HG03095 (cell line): ENCODE results near the gene TMEM87B.
"Not testable (repeated sequence)": the region's sequence is repeated elsewhere in the genome, so short reads cannot be mapped to it uniquely, and the experiment has no call there.

Experiments used
- ATAC-seq: cut with Tn5 transposase; IDR thresholded peaks from one replicate; pipeline ENCODE4 v1.9.1; 2021; ENCODE audit warnings: moderate library complexity; ENCODE audit not compliant: unreplicated experiment

Gene TMEM87B

DNA sequence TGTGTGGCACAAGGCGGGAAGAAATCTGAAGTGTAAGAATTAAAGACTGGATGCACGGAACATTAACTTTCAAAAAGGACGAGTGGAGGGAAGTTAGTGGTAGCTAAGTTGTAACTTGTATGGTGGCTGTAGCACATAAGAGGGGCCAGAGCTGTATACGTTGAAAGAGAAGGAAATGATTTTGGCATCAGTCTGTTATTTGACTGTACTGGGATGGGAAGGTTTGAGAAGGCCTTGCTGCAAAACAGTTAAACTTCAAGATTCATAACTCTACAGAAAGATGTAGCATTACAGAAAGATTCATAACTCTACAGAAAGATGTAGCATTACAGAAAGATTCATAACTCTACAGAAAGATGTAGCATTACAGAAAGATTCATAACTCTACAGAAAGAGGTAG is 58.3 kb downstream of the TMEM87B start:
- ATAC-seq = not testable (repeated sequence)

DNA sequence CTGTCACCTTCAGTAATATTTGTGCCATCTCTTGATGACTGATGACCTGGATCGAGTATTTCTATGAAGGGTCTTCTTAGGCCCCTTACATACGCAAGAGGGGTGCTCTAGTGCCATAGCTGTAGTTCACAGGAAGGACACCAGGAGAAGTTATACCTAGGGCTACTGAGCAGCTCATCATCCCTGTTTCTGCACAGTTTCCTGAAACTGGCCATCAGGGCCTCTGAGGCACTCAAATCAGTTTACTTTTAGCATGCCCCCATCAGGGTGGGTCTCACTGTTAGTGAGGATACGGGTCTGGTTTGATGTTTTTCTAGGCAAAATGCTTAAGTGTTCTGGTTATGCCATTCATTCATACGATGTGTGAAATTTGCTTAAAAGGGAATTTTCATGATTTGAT is 63.1 kb downstream of the TMEM87B start:
- no peak for ATAC-seq

DNA sequence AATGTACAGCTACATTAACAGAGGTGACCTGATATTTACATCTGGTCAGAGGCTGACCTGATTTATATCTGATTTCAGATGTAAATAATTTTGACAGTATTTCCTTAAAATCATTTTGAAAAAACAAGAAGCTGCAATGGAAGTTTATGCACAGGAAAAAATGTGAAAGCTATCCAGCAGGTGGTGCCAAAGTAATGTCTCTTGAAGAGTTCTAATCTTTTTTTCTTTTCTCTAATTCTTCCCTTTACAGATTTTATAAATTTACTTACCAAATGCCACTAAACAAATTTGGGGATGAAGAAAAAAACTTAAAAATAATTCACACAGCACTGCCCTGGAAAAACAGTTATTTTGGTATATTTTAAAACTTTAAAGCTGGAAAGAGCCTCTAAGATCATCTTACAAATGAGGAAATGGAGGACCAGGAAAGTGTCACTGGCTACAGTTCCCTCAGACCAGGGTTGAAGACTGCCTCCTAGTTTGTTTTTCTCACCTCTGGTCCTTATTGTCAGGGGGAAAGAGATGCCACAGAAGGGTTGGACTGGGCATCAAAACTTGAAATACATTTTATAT is 66.7 kb downstream of the TMEM87B start:
- ATAC-seq = no peak

DNA sequence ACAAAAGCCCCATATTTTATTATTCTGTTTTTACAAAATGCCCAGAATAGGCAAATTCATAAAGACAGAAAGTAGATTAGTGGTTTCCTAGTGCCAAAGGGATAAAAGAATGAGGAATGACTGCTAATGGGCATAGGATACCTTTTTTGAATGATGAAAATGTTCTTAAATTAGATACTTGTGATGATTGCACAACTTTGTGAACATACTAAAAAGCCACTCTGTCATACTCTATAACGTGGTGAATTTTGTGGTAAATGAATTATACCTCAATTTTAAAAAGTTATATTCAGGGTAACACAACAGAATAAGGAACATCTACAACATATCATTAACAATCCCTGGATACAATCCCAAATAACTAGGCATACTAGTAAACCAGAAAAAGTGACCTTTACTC is 74.0 kb downstream of the TMEM87B start:
- no peak for ATAC-seq

DNA sequence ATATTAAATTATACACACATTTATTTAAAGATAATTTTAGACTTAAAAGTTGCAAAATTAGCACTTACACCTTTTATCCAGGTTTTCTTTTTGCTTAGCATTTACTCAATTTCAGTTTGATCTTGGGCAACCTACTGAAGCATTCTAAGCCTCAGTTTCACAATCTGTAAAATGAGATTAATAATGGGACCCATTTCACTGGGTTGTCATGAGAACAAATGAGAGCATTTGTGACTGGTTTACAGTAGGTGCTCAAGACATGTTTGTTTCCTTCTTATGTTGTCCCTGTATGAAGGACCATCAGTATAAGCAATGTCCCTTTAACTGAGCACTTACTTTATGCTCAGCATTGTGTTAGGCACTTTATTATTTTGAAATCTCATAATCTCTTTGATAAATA is 78.3 kb downstream of the TMEM87B start:
- ATAC-seq = no peak

DNA sequence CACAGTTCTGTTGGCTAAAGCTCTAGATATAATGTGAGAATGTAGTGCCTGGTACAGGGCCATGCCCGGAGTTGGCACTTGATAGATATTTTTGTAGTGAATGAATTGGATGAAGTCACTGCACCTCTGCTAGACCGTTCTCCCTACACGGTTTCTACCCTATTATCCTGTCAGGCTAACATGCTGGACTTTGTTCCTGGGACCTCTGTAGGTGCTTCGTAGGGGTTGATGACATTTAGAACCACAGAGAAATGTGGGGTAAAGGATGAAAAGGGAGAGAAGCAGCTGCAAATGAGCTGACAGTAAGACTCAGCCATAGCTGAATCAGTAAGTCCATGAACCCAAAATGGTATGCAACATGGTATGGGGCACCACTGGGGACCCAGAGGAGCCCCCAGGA is 79.1 kb downstream of the TMEM87B start:
- no peak for ATAC-seq

DNA sequence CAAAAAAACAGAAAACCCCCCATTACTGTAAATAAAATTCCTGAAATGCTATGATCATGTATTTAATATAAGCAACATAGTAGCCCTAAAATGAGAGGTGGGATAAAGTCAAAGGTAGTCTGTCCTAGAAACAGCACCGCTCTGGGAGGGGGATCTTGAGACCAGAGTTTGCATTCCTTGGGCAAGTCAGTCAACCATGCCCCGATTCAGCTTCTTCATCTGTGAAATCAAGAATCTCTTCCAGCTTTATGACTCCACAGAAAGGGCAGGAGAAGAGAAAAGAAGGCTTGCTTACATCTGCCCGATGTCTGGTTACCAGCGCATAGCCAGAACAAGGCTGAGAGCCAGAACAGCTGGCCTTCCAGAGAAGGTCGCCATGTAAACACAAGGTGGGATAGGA is 81.0 kb downstream of the TMEM87B start:
- ATAC-seq = no peak

DNA sequence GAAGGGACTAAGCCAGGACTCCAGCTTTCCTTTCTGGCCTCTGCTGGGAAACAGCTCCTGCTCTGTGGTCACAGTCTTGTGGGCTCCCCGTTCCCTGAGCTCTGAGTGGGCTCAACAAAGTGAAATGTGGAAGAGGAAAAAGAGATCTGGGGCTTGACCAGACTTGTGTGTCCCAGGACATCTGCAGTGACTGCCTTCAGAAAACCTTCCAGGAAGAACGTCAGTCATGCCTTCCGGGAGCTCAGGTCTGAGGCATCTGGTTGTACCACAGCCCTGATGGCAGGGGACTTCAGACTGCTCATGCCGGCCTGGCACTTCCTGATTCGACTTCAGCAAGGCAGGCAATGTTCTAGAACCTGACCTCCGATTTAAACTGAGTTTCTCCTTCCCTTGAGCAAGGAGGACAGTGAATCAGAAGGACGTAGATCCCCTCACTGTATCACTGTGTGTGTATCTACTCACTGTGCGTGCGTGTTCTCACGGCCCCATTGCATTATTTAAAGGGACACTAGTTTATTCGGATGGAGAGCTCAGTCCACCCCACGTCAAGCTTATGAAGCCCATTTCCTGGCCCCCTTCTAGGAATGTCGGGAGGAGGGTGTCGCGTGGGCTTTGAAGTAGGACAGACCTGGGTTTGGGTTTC is 82.6 kb downstream of the TMEM87B start:
- no peak for ATAC-seq

DNA sequence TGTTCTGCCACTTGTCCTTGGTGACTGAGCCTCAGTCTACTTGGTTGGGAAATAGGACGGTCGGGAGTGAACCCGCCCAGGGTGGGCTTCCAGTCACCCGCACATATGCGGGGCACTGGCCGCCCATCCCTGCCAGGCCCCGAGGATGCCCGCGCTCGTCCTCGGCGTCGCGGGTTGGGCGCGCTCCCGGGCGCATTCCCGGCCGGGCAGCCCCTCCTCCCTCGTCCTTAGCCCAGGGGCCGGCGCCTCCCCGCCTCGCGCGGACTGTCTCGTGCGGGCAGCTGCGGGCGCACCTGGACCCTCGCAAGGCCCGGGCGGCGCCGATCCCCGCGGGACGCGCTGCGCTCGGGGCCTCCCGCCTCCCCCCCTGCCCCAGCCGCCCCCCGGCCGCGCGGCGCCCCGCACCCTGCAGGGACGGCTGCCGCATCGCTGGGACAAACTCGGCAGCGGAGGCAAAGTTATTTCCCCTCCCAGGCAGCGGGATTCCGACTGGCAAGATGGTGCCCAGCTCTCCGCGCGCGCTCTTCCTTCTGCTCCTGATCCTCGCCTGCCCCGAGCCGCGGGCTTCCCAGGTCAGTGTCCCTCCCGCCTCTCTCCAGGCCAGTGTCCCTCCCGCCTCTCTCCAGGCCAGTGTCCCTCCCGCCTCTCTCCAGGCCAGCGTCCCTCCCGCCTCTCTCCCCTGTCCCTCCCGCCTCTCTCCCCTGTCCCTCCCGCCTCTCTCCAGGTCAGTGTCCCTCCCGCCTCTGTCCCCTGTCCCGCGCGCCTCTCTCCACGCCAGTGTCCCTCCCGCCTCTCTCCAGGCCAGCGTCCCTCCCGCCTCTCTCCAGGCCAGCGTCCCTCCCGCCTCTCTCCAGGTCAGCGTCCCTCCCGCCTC is 83.3 kb downstream of the TMEM87B start, which contains the start of gene FBLN7:
Gene FBLN7 (plus strand): TSS at position 227 of the 874 bp plus-strand sequence. CDS start 271 bp downstream, at position 498.
- no peak for ATAC-seq

DNA sequence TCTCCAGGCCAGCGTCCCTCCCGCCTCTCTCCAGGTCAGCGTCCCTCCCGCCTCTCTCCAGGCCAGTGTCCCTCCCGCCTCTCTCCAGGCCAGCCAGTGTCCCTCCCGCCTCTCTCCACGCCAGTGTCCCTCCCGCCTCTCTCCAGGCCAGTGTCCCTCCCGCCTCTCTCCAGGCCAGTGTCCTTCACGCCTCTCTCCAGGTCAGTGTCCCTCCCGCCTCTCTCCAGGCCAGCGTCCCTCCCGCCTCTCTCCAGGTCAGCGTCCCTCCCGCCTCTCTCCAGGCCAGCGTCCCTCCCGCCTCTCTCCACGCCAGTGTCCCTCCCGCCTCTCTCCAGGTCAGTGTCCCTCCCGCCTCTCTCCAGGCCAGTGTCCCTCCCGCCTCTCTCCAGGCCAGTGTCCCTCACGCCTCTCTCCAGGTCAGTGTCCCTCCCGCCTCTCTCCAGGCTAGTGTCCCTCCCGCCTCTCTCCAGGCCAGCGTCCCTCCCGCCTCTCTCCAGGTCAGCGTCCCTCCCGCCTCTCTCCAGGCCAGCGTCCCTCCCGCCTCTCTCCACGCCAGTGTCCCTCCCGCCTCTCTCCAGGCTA is 84.1 kb downstream of the TMEM87B start:
- not testable (repeated sequence) for ATAC-seq

DNA sequence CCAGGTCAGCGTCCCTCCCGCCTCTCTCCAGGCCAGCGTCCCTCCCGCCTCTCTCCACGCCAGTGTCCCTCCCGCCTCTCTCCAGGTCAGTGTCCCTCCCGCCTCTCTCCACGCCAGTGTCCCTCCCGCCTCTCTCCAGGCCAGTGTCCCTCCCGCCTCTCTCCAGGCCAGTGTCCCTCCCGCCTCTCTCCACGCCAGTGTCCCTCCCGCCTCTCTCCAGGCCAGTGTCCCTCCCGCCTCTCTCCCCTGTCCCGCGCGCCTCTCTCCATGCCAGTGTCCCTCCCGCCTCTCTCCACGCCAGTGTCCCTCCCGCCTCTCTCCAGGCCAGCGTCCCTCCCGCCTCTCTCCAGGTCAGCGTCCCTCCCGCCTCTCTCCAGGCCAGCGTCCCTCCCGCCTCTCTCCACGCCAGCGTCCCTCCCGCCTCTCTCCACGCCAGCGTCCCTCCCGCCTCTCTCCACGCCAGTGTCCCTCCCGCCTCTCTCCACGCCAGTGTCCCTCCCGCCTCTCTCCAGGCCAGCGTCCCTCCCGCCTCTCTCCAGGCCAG is 84.7 kb downstream of the TMEM87B start:
- not testable (repeated sequence) for ATAC-seq

DNA sequence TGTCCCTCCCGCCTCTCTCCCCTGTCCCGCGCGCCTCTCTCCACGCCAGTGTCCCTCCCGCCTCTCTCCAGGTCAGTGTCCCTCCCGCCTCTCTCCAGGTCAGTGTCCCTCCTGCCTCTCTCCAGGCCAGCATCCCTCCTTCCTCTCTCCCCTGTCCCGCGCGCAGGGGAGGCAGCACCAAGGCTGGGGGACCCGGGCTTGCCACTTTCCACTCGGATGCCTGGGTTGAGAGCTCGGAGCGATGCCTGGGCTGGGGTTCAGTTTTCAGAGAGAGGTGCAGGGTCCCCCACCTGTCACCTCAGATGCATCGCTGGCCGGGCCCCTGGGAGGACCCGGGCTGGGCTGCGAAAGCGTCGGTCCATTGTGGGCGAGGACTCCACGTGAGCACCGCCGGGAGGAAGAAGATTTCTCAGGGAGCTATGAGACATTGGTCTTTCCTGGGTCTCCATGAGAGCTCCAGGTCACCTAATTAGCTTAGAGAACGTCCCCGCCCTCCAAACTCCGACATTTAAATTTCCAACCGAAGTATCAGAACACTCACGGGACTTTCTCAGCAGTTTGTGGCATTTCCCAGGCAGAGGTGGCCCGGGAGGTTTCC is 85.2 kb downstream of the TMEM87B start:
- no peak for ATAC-seq

DNA sequence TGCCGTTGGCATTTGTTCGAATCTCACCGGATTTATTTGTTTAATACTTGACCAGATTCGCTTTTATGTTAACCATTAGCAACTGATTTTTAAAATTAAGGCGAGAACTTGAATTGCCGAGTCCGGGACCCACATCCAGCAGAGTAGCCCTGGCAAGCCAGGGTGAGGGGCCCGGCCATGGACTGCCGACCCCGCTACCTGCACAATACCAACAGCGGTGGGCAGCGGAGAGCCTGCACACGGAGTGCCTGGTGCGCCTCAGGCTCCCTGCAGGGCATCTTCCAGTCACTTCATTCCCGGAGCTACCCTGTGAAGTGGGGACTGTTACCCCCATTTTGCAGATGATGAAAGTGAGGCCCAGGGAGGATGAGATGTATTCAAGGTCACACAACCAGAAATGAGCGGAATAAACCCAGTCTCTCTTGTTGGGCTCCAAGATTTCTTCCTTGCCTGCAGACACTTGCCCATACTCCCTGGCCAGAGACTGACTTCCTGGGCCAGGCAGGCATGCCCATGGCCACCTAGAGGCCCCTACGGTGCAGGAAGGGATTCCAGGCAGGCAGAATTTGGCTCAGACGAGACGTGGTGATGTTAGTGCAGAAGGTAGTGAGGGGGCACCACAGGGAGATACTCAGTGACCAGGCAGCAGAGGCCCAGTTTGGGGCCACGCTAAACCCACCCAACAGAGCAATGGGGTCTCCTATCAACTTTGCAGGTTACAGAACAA is 86.0 kb downstream of the TMEM87B start:
- no peak for ATAC-seq

DNA sequence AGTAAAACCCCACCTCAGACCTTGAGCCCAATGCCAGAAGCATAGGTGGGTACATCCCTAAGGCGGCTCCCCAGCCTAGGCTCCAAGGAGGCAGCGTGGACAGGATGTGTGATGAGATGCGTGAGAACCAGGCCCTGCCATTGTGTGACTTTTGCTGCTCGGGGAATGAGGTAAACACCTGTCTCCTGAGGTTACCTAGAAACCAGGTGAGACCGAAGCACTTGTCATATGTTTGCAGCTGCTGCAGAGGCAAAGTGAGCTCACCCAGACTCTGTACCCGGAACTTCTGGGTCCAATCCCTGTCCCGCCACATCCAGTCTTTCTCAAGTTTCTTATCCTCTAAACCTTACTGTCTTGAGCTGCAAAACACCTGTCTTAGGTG is 86.5 kb downstream of the TMEM87B start:
- no peak for ATAC-seq

DNA sequence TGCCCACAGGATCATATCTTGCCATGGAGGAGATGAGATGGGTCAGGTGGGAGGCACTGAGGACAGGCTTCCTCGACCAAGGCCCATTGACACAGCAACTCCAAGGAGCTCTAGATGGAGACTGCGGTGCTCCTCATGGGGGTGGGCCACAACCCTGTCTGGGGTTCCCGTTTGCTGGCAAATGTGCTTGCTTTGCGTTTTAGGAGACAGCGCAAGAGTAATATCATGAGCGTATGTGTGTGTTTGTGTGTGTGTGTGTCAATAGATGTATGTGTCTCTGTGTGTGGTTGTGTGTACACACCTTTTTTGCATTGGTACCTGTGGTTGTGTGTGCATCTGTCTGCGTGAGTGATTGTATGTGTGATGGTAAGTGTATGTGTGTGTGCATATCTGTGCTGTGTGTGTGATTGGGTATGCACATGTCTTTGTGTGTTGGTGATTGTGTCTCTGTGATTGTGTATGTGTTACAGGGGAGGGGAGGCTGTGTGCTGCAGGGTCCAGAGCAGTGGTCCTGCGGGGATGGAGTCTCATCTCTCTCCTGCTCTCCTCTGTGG is 87.5 kb downstream of the TMEM87B start:
- no peak for ATAC-seq

DNA sequence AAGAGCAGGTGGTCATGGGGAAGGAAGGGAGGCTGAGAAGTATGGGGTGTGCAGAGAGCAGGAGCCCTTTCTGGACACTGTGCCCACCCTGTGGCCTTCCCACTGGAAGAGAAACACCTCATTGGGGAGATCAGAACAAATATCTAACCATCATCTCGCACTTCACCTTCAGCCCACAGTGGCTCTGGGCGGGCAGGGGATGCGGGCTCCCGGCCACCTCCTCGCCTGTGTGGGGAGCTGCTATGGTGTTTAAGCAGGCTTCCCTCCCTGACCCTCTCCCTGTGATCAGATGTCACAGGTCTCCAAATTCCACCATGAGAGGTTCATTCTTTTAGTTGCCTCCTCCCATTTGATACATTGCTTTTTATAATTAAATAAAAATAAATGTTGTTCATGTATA is 88.1 kb downstream of the TMEM87B start:
- no peak for ATAC-seq

DNA sequence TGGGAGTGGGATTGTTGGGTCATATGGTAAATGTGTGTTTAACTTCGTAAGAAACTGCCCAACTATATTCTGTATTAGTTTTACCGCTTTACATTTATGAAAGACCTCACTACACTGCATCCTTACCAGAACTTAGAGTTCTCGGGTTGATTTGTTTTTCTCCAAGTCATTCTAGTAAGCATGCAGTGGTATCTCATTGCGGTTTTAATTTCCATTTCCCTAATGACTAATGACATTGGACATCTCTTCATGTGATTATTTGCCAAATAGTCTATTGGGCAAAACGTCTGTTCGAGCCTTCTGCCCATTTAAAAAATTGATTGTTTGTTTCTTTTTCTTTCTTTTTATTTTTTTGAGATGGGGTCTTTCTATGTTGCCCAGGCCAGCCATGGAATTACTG is 89.9 kb downstream of the TMEM87B start:
- no peak for ATAC-seq

DNA sequence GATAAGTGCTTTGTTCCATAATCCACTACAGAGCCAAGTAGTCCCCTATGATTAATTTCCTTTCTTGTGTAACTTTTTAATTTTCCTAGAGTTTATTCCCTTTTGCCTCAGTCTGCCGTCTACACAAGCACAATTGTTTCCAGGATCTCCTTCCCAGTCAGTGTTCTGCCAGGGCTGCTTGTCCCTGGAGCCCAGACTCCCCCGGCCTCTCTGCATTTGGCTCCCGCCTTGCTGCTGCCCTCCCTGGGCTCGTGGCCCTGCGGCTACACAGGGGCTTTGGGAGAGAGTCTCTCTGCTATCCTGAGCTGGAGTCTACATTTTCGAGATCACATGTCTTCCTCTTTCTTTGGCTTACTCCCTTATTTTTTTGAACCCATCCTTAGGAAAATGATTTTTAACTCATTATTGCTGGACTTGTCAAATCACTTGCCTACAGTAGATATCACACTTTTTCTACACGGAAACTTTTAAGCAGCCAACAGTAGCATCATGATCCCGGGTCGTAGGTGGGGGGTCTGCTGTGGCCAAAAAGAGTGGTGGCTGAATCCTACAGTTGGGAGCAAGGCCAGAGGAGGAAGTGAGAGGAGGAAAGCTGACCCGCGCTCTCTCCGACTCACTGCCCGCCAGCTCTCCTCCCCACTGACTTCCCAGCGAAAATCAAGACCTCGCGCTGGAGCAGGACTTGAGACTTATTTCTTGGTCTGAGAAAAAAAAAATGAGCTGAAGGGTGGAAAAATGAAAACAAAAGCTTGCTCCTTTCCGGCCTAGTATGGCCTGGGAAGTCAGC is 92.5 kb downstream of the TMEM87B start:
- ATAC-seq = no peak

DNA sequence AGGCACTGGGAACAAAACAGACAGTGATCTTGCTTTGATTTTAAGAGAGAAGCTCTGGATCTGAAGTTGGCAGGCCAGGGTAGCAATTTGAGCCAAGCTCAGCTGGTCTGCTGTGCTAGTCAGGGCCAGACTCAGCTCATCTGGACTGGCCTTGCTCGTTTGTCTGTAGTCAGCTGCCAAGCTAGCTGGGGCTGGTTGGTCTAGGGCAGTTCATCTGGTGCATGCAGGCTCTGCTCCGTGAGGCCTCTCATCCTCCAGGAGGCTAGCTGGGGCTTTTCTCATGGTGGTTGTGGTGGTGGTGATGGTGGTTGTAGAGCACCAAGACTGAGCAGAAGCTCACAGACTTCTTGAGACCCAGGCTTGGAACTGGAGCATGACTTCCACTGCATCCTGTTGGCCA is 93.4 kb downstream of the TMEM87B start:
- ATAC-seq = no peak
